Right lobe of liver (tissue), 4 donors: ENCODE data around the gene SLC9B1.

ENCODE experiments used
- CTCF ChIP-seq, 4 donors: fragments of 200-600 bp in 3 of 4; fragments of 450-650 bp in 1 of 4; IDR thresholded peaks; one replicate each; pipeline versions ENCODE4 v1.5.1 to v1.8.0; 2016 to 2022; ENCODE audit warnings: antibody characterized with exemption in 4 of 4, mild to moderate bottlenecking in 2 of 4
- POLR2A ChIP-seq: fragments of 450-650 bp; IDR thresholded peaks from one replicate; pipeline ENCODE4 v1.6.1; 2017; ENCODE audit warnings: antibody characterized with exemption, mild to moderate bottlenecking
- donor health status: DM: no; HTN: no; CAD: no.
- donor health status: DM: no; HTN: no; CAD: no.
- donor health status: DM: no; HTN: yes; CAD: no.

- no peak for TF ChIP-seq CTCF (IDR thresholded peaks at IDR 0.05)
- no peak for TF ChIP-seq POLR2A
Measured at GRCh38 chr4:102869569-102870197, 149.8 kb downstream of the SLC9B1 start.
